Heart left ventricle (tissue), 13 donors: ENCODE data around the gene SDF2L1.

ENCODE experiments used
- POLR2A ChIP-seq, 2 donors: fragments of 450-650 bp; IDR thresholded peaks; one replicate each; pipeline ENCODE4 v1.6.1; 2017; ENCODE audit warnings: antibody characterized with exemption in 2 of 2, mild to moderate bottlenecking in 2 of 2, moderate library complexity in 2 of 2
- TF ChIP-seq, protein P1 (sequence below), 12 donors: fragments of 200-600 bp; sonication (generic) in 4 of 12; IDR thresholded peaks; one replicate each; pipeline versions ENCODE4 v1.5.0 to v1.8.0; 2018 to 2022; ENCODE audit warnings: antibody characterized with exemption in 12 of 12, mild to moderate bottlenecking in 5 of 12
- donor health status: ischemic (EF 13 %, LVEDD 7.1; RV severe dilation, severe dysfunction).
- donor health status: DM: no; HTN: yes; CAD: no.
- donor health status: DM: no; HTN: no; CAD: no.
- donor health status: ischemic (EF 25% LVEDD 6.9; RV normal size, moderate dysfunction).
- donor health status: ischemic (EF 25% LVEDD 5.7; RV mildly dilated, moderate dysfunction).
- donor health status: ischemic (EF 35%, LVEDD 5.7; RV mildly dilated, moderate dysfunction).
- donor health status: nonischemic (EF 11% LVEDD 7.7; RV severe dilation, severe dysfunction).
- donor health status: DM: yes; HTN: yes; CAD: no.
- donor health status: PGD.
- donor health status: ischemic (EF 29% LVEDD 5.4; RV normal size, mild dysfunction).
- donor health status: nonischemic (EF 23%, LVEDD 6.1; RV moderate dilation, normal function).

DNA sequence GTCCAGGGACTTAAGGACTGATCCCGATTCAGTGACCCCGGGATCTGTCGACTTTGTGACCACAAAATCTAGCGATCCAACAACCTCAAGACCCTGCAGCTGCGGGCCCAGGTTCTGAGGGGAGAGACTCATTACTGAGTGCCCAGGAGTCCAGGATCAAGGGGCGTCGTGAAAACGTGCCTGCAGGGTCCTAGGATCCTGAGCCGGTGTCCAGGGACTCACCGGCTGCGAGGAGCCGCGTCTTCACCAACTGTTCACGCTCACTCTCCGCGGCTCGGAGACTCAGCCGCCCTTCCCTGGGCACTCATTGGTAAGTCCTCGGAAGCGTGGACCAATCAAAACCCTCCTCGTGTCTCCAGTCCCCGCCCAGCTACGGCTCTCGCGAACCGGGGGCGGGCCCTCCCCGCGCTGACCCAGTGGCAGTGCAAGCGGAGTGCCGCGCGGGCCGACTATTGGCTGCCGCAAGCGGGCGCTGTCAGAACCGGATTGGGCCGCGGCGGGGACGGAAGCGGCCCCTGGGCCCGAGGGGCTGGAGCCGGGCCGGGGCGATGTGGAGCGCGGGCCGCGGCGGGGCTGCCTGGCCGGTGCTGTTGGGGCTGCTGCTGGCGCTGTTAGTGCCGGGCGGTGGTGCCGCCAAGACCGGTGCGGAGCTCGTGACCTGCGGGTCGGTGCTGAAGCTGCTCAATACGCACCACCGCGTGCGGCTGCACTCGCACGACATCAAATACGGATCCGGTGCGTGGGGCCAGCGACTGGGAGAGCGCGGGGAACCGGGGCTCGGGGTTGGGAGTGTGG lies at the start of gene SDF2L1:
- TF ChIP-seq, protein P1, sequence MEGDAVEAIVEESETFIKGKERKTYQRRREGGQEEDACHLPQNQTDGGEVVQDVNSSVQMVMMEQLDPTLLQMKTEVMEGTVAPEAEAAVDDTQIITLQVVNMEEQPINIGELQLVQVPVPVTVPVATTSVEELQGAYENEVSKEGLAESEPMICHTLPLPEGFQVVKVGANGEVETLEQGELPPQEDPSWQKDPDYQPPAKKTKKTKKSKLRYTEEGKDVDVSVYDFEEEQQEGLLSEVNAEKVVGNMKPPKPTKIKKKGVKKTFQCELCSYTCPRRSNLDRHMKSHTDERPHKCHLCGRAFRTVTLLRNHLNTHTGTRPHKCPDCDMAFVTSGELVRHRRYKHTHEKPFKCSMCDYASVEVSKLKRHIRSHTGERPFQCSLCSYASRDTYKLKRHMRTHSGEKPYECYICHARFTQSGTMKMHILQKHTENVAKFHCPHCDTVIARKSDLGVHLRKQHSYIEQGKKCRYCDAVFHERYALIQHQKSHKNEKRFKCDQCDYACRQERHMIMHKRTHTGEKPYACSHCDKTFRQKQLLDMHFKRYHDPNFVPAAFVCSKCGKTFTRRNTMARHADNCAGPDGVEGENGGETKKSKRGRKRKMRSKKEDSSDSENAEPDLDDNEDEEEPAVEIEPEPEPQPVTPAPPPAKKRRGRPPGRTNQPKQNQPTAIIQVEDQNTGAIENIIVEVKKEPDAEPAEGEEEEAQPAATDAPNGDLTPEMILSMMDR (IDR thresholded peaks at IDR 0.05), result peak in 10 of 12 donors; percentile 9 to 69 (median 21)
- peak in 1 of 2 donors; percentile 86 for TF ChIP-seq POLR2A (IDR thresholded peaks at IDR 0.05)
